Heart right ventricle (tissue), 16 donors: Measurements from ENCODE around the gene CEP72. TPM values are rescaled to one million over a fixed set of nuclear protein-coding genes. Genes with fewer than 3 reads are reported as not detected.

Experiments used
- ATAC-seq, 8 donors: fragments of 200-7000 bp; cut with Tn5 transposase; one replicate each; pipeline ENCODE4 v1.9.1; 2020; ENCODE audit warnings: mild to moderate bottlenecking in 8 of 8, moderate library complexity in 8 of 8, moderate number of reproducible peaks in 1 of 8
- DNase-seq, 2 donors: peaks; one replicate each; pipeline ENCODE4 v3.0.0-alpha.2; 2020
- H3K27ac ChIP-seq, 10 donors: fragments of 200-600 bp; sonication (generic) in 2 of 10; one replicate each; pipeline versions ENCODE4 v1.5.0 to v1.8.0; 2020 to 2022; ENCODE audit warnings: mild to moderate bottlenecking in 3 of 10
- H3K27me3 ChIP-seq, 7 donors: fragments of 200-600 bp; one replicate each; pipeline ENCODE4 v1.8.0; 2021 to 2022; ENCODE audit warnings: mild to moderate bottlenecking in 2 of 7
- H3K36me3 ChIP-seq, 9 donors: fragments of 200-600 bp; sonication (generic) in 1 of 9; one replicate each; pipeline versions ENCODE4 v1.5.0 to v1.8.0; 2020 to 2022; ENCODE audit warnings: mild to moderate bottlenecking in 2 of 9
- H3K4me1 ChIP-seq, 9 donors: fragments of 200-600 bp; sonication (generic) in 1 of 9; one replicate each; pipeline versions ENCODE4 v1.5.0 to v1.8.0; 2020 to 2022; ENCODE audit warnings: mild to moderate bottlenecking in 4 of 9
- H3K4me3 ChIP-seq, 10 donors: fragments of 200-600 bp; sonication (generic) in 2 of 10; one replicate each; pipeline versions ENCODE4 v1.5.0 to v1.8.0; 2020 to 2022; ENCODE audit warnings: mild to moderate bottlenecking in 7 of 10, moderate library complexity in 2 of 10
- H3K9me3 ChIP-seq, 11 donors: fragments of 200-600 bp in 10 of 11; sonication (generic) in 2 of 11; one replicate each; pipeline versions ENCODE4 v1.5.0 to v1.8.0; 2013 to 2022; ENCODE audit warnings: mild to moderate bottlenecking in 2 of 11, control low read depth in 1 of 11, moderate library complexity in 1 of 11
- CTCF ChIP-seq, 9 donors: fragments of 200-600 bp; sonication (generic) in 2 of 9; IDR thresholded peaks; one replicate each; pipeline versions ENCODE4 v1.5.0 to v1.8.0; 2021 to 2022; ENCODE audit warnings: antibody characterized with exemption in 9 of 9, mild to moderate bottlenecking in 5 of 9, moderate library complexity in 1 of 9
- WGBS, 2 donors: extraction: QIAGEN DNeasy Blood & Tissue Kit; methylation state at CpG; one replicate each; pipeline ENCODE4 v1.1.7; 2013; ENCODE audit warnings: inconsistent platforms in 1 of 2; 5-methylcytosine and 5-hydroxymethylcytosine counted together
- intact Hi-C, 10 donors: fragments of 100-400 bp; cut with DNase I; formaldehyde crosslinking; loops; one replicate each; pipeline versions ENCODE4 v1.11.1 to v1.14.2; 2022
- polyA plus RNA-seq, 2 donors: library from polyadenylated mRNA; stranded (reverse); fragments of 200-250 nt; gene quantifications; one replicate each; pipeline ENCODE4 v1.2.3, GENCODE V29; 2013
- total RNA-seq, 10 donors: library from RNA; stranded (reverse); fragmentation: NEBNext Ultra II Directional in 3 of 10; extraction: Animal tissue kit (Norgen Biotek cat#: 25700) in 3 of 10; gene quantifications; one replicate each; pipeline versions ENCODE4 v1.2.1 to v1.2.4, GENCODE V29; 2021 to 2023
- donor health status: Arrhythmogenic right ventricular cardiomyopathy.
- donor health status: ischemic (EF 13 %, LVEDD 7.1; RV severe dilation, severe dysfunction).
- donor health status: healthy with polysubstance abuse.
- donor health status: DM: no; HTN: yes; CAD: no.
- donor health status: DM: no; HTN: no; CAD: no.
- donor health status: ischemic (EF 25% LVEDD 6.9; RV normal size, moderate dysfunction).
- donor health status: ischemic (EF 25% LVEDD 5.7; RV mildly dilated, moderate dysfunction).
- donor health status: healthy.
- donor health status: DM: yes; HTN: yes; CAD: no.
- donor health status: Ischemic cardiomyopathy.
- donor health status: ischemic (EF 35%, LVEDD 5.7; RV mildly dilated, moderate dysfunction).
- donor health status: nonischemic (EF 11% LVEDD 7.7; RV severe dilation, severe dysfunction).
- donor health status: DM: yes; HTN: yes; CAD: no.
- donor health status: PGD.
- donor health status: ischemic (EF 29% LVEDD 5.4; RV normal size, mild dysfunction).
- donor health status: nonischemic (EF 23%, LVEDD 6.1; RV moderate dilation, normal function).

Gene CEP72
- total and polyA plus RNA-seq, 12 donors: 0.66 to 2.4 (median 1.4) TPM

DNA sequence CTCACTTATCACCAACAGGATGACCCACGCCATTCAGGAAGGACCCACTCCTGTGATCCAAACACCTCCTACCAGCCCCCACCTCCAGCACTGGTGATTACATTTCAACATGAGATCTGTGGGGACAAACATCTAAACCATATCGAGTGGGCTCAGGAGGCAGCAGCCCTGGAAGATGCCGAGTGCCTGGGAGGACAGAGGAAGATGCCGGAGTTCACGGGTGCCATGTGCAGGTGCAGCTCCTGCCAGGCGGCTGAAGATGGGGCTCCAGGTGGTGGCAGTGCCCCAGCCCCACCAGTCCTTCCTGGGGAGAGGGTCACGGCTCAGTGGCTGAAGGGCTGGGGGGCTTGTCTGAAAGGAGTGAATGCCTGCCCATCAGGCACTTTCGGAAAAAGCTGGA is 6.1 kb upstream of the CEP72 start:
- DNase-seq: no peak
- H3K4me3 ChIP-seq: no peak overlapping the region
- H3K27ac ChIP-seq: no peak overlapping the region
- ATAC-seq: no peak
- H3K27me3 ChIP-seq: peaks cover 0 to 46% (median 29%) of the 10 kb centered on the region in 7 donors
- H3K9me3 ChIP-seq: no peaks in the 10 kb centered on the region
- no peak for TF ChIP-seq CTCF (IDR thresholded peaks at IDR 0.05)
- no peaks in the 10 kb centered on the region for H3K36me3 ChIP-seq
- H3K4me1 ChIP-seq: no peaks in the 10 kb centered on the region
- WGBS, 2 donors: 76 to 78% methylated on average over 8 of the region's 8 CpGs
- intact Hi-C loops: no loop called here

DNA sequence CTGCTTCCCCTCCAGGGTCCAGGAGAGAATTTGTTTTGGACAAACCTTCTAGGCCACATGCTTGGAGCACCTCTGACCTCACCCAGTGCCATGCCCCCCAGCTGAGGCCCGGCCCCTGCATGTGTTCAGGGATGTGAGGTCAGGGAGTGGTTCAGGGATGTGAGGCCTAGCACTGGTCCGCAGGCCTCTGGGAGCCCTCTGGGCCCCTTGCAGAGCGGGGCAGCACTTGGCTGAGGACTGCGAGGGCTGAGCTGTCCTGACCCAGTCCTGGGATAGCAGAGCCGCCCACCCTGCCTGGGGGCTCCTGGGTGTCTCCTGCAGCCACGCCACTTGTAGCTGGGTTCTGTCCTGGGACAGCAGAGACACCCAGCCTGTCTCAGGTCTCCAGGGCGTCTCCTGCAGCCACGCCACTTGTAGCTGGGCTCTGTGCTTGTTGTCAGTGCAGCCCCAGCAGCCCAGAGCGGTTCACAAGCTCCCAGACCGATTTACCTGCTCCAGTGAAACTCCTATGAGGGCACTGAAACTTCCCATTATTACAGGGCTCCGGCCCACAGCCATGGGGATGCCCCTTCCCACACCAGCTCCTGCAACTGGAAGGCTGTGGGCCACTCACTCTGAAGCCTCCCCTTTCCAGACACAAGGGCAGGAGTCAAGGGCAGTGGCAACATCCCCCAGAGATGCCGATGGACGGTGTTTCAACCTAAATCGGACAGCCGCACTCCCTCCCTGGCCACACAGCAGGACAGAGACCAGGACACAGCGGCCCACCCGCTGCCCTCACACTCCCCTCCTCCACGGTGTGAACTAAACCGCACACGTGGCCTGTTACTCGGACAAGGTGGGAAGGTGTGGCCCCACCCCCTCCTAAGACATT is 5.4 kb upstream of the CEP72 start:
- H3K9me3 ChIP-seq: no peaks in the 10 kb centered on the region
- 72 to 74% methylated on average over 21 of the region's 21 CpGs for WGBS, 2 donors
- H3K4me3 ChIP-seq: no peak overlapping the region
- no peak for TF ChIP-seq CTCF (IDR thresholded peaks at IDR 0.05)
- H3K27ac ChIP-seq: no peak overlapping the region
- ATAC-seq: no peak
- intact Hi-C loops: no loop called here
- no peak for DNase-seq
- peaks cover 0 to 39% (median 26%) of the 10 kb centered on the region in 7 donors for H3K27me3 ChIP-seq
- peaks cover 0 to 6% (median 4%) of the 10 kb centered on the region in 9 donors for H3K4me1 ChIP-seq
- H3K36me3 ChIP-seq: no peaks in the 10 kb centered on the region

DNA sequence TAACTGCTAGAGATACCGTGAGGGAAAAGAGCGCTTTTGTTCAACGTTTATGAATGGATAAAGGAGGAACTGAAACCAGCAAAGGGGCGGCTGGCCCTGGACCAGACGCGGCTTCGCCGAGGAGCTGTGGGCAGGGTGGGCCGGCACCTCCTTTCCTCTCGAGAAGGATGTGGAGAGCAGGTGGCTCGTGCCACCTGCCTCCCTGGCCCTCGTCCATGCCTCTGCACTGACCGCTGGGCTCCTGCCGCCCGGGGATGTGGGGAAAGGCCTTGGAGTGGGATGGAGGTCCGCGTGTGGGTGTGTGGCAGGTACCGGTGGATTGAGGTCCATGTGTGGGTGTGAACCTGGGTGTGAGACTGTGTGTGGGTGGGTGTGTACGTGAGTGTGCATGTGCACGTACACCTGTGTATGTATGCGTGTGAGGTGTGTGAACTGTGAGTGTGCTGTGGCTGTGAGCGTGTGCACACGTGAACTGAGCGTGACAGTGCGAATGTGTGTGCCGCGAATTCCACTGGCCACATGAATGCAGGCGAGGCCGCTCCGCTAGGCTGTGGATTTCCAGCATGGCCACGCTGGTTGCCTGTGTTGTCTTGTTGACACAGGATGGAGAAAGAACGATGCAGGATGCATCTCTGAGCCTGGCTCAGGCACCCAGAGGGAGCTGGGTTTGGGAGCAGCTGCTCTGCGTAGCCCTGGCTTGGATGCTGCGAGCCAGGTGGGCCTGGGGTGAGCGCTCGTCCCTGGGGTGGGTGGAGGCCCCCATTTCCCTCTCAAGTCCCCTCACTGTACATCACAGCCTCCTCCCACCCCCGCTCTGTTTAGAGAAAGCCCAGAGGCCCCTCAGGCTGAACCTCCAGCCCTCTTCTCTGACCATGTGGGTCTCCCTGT is 4.4 kb upstream of the CEP72 start:
- Histone ChIP-seq H3K4me3 (no peak overlapping the region), H3K27ac (no peak overlapping the region), H3K27me3 (peaks cover 0 to 33% (median 24%) of the 10 kb centered on the region in 7 donors), H3K36me3 (no peaks in the 10 kb centered on the region), H3K4me1 (peaks cover 0 to 12% (median 7%) of the 10 kb centered on the region in 9 donors), H3K9me3 (no peaks in the 10 kb centered on the region)
- no peak for TF ChIP-seq CTCF (IDR thresholded peaks at IDR 0.05)
- DNase-seq: no peak
- intact Hi-C loops: no loop called here
- ATAC-seq: no peak
- 78 to 84% methylated on average over 37 of the region's 37 CpGs for WGBS, 2 donors
